DMS53 (cell line): ENCODE measurements around the gene PSMA3.
"Not testable (repeated sequence)": the region's sequence is repeated elsewhere in the genome, so short reads cannot be mapped to it uniquely, and the experiment has no call there.

ENCODE experiments used
- DNase-seq: peaks from one replicate; lab custom pipeline; 2025; lab: John Stamatoyannopoulos, UW

Gene PSMA3

GRCh38 chr14:58244556-58245387 is at the start of gene PSMA3:
Gene PSMA3, plus strand, starts transcription at chr14:58244843. Its CDS starts 78 bp downstream, at chr14:58244921.
- DNase-seq: peak; percentile 98

- no peak for DNase-seq
Measured at GRCh38 chr14:58196198-58196597, 48.4 kb upstream of the PSMA3 start.

- no peak for DNase-seq
Measured at GRCh38 chr14:58198086-58198485, 46.6 kb upstream of the PSMA3 start.

- DNase-seq: peak; percentile 92
Measured at GRCh38 chr14:58199726-58200479, 44.7 kb upstream of the PSMA3 start, which contains the start of gene ACTR10. Gene ACTR10, plus strand, starts transcription at chr14:58200149. Its CDS starts 69 bp downstream, at chr14:58200218.

GRCh38 chr14:58200480-58200841 is 44.2 kb upstream of the PSMA3 start:
- no peak for DNase-seq

- peak; percentile 16 for DNase-seq
Measured at GRCh38 chr14:58200846-58201245, 43.8 kb upstream of the PSMA3 start.

GRCh38 chr14:58213176-58213575 is 31.5 kb upstream of the PSMA3 start:
- no peak for DNase-seq

GRCh38 chr14:58215191-58215914 is 29.3 kb upstream of the PSMA3 start:
- no peak for DNase-seq

GRCh38 chr14:58216544-58216943 is 28.1 kb upstream of the PSMA3 start:
- no peak for DNase-seq

- DNase-seq: no peak
Measured at GRCh38 chr14:58227096-58227819, 17.4 kb upstream of the PSMA3 start.

GRCh38 chr14:58238252-58239243 is 6.1 kb upstream of the PSMA3 start:
- peak; percentile 42 for DNase-seq

- DNase-seq: peak; percentile 73
Measured at GRCh38 chr14:58239244-58240195, 5.1 kb upstream of the PSMA3 start.

GRCh38 chr14:58243790-58244555 is 670 bp upstream of the PSMA3 start:
- DNase-seq: peak; percentile 71

- no peak for DNase-seq
Measured at GRCh38 chr14:58245562-58245961, 919 bp downstream of the PSMA3 start.

GRCh38 chr14:58249611-58250010 is 5.0 kb downstream of the PSMA3 start:
- DNase-seq: no peak

GRCh38 chr14:58258156-58258555 is 13.5 kb downstream of the PSMA3 start:
- DNase-seq: peak; percentile 31

- not testable (repeated sequence) for DNase-seq
Measured at GRCh38 chr14:58262005-58262404, 17.4 kb downstream of the PSMA3 start.

- DNase-seq: no peak
Measured at GRCh38 chr14:58265401-58265800, 20.8 kb downstream of the PSMA3 start.

- no peak for DNase-seq
Measured at GRCh38 chr14:58270628-58271027, 26.0 kb downstream of the PSMA3 start.
